RWPE2 (cell line): ENCODE data around the gene CRTC1.
"Not testable (repeated sequence)": the region's sequence is repeated elsewhere in the genome, so short reads cannot be mapped to it uniquely, and the experiment has no call there.

Experiments
- ATAC-seq: fragments of 200-7000 bp; cut with Tn5 transposase; 3 replicates; pipeline ENCODE4 v1.9.1; 2021; ENCODE audit warnings: low read depth
- DNase-seq: peaks from one replicate; pipeline ENCODE4 v3.0.0-alpha.2; 2020; ENCODE audit warnings: low spot score
- H3K27ac ChIP-seq: fragments of 450-650 bp; 2 replicates; pipeline ENCODE4 v1.5.1; 2017; ENCODE audit warnings: mild to moderate bottlenecking; ENCODE audit not compliant: poor library complexity, severe bottlenecking
- H3K27me3 ChIP-seq: fragments of 250-450 bp; sonication (Bioruptor Pico); 2 replicates; pipeline ENCODE4 v1.5.1; 2021; ENCODE audit warnings: mild to moderate bottlenecking, moderate library complexity; ENCODE audit not compliant: insufficient read depth, poor library complexity, severe bottlenecking
- H3K36me3 ChIP-seq: fragments of 250-450 bp; sonication (Bioruptor Pico); 2 replicates; pipeline ENCODE4 v1.5.1; 2020; ENCODE audit warnings: low read depth, mild to moderate bottlenecking, moderate library complexity
- H3K4me1 ChIP-seq: fragments of 250-450 bp; sonication (Bioruptor Pico); 2 replicates; pipeline ENCODE4 v1.5.1; 2021; ENCODE audit warnings: mild to moderate bottlenecking, moderate library complexity; ENCODE audit not compliant: insufficient read depth, poor library complexity, severe bottlenecking
- H3K4me3 ChIP-seq: fragments of 250-450 bp; sonication (Bioruptor Pico); 2 replicates; pipeline ENCODE4 v1.5.1; 2021; ENCODE audit warnings: mild to moderate bottlenecking, moderate library complexity; ENCODE audit not compliant: severe bottlenecking
- H3K9me3 ChIP-seq: fragments of 250-450 bp; sonication (Bioruptor Pico); 2 replicates; pipeline ENCODE4 v1.5.1; 2021; ENCODE audit warnings: mild to moderate bottlenecking, moderate library complexity; ENCODE audit not compliant: severe bottlenecking
- CTCF ChIP-seq: fragments of 450-650 bp; IDR thresholded peaks from one replicate; pipeline ENCODE4 v1.5.1; 2017; ENCODE audit warnings: mild to moderate bottlenecking, moderate library complexity; ENCODE audit not compliant: poor library complexity, severe bottlenecking

The CRTC1 gene

GRCh38 chr19:18804643-18805042, 121.2 kb downstream of the CRTC1 start:
- H3K4me3 ChIP-seq, result no peak overlapping the region
- ATAC-seq (no peak), DNase-seq (no peak)
- TF ChIP-seq CTCF, result no peak
- H3K36me3 ChIP-seq, result no peaks in the 10 kb centered on the region
- peaks cover 7% of the 10 kb centered on the region for H3K4me1 ChIP-seq
- no peaks in the 10 kb centered on the region for H3K9me3 ChIP-seq
- no peak overlapping the region for H3K27ac ChIP-seq
- no peaks in the 10 kb centered on the region for H3K27me3 ChIP-seq

- TF ChIP-seq CTCF, result no peak
- H3K27ac ChIP-seq, result no peak overlapping the region
- H3K4me3 ChIP-seq, result no peak overlapping the region
- no peaks in the 10 kb centered on the region for H3K9me3 ChIP-seq
- H3K27me3 ChIP-seq, result no peaks in the 10 kb centered on the region
- no peak for ATAC-seq
- no peak for DNase-seq
- peaks cover 7% of the 10 kb centered on the region for H3K4me1 ChIP-seq
- no peaks in the 10 kb centered on the region for H3K36me3 ChIP-seq
Measured at GRCh38 chr19:18807861-18808331, 124.4 kb downstream of the CRTC1 start.

GRCh38 chr19:18809149-18809868, 125.8 kb downstream of the CRTC1 start:
- no peaks in the 10 kb centered on the region for H3K9me3 ChIP-seq
- ATAC-seq (peak; percentile 68), DNase-seq (no peak)
- H3K4me1 ChIP-seq, result peaks cover 7% of the 10 kb centered on the region
- H3K27ac ChIP-seq, result no peak overlapping the region
- H3K4me3 ChIP-seq, result no peak overlapping the region
- TF ChIP-seq CTCF, result no peak
- H3K27me3 ChIP-seq, result no peaks in the 10 kb centered on the region
- H3K36me3 ChIP-seq, result no peaks in the 10 kb centered on the region

- not testable (repeated sequence) for H3K27me3 ChIP-seq, H3K36me3 ChIP-seq, DNase-seq, ATAC-seq, H3K4me1 ChIP-seq, H3K9me3 ChIP-seq, H3K27ac ChIP-seq, H3K4me3 ChIP-seq
Measured at GRCh38 chr19:18811638-18812037, 128.2 kb downstream of the CRTC1 start.

- ATAC-seq (no peak), DNase-seq (no peak)
- no peak overlapping the region for H3K27ac ChIP-seq
- TF ChIP-seq CTCF, result no peak
- H3K4me3 ChIP-seq, result no peak overlapping the region
- H3K4me1 ChIP-seq, result peaks cover 6% of the 10 kb centered on the region
- H3K9me3 ChIP-seq, result no peaks in the 10 kb centered on the region
- H3K27me3 ChIP-seq, result no peaks in the 10 kb centered on the region
- H3K36me3 ChIP-seq, result no peaks in the 10 kb centered on the region
Measured at GRCh38 chr19:18814063-18814462, 130.6 kb downstream of the CRTC1 start.
